NT2/D1 (cell line): ENCODE results near the gene PLCH1.

ENCODE experiments used
- SUZ12 ChIP-seq: IDR thresholded peaks from 2 replicates; pipeline ENCODE4 v1.6.1; 2011; ENCODE audit not compliant: insufficient read length, insufficient read depth; ENCODE audit errors: extremely low read depth
- YY1 ChIP-seq: IDR thresholded peaks from 2 replicates; pipeline ENCODE4 v1.6.1; 2011; ENCODE audit not compliant: insufficient read length, insufficient read depth
- ZNF274 ChIP-seq: IDR thresholded peaks from 2 replicates; pipeline ENCODE4 v1.6.1; 2011; ENCODE audit warnings: mild to moderate bottlenecking, low read depth, low read length

DNA sequence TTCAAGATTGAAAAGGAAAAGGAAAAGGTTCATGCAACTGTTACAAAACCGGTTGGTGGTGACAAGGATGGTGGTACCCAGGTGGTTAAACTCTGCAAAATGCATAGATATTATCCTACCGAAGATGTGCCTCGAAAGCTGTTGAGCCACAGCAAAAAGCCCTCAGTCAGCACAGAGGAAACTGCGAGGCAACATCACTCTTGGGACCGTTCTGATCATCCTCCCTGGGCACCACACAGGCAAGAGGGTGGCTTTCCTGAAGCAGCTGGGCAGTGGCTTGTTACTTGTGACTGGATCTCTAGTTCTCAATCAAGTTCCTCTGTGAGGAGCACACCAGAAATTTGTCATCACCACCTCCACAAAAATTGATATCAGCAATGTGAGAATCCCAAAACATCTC, 86.9 kb downstream of the PLCH1 start:
- TF ChIP-seq YY1 = no peak
- TF ChIP-seq ZNF274 = no peak
- no peak for TF ChIP-seq SUZ12
